ENCODE measurements around the gene NDUFS2.

The NDUFS2 gene

GRCh38 chr1:161172349-161172748 lies 29.8 kb upstream of the NDUFS2 start:
- DNase-seq (ENCODE audit: low read depth in 3 of 3) = no peak

GRCh38 chr1:161172776-161173376 lies 29.3 kb upstream of the NDUFS2 start:
- no peak for DNase-seq (ENCODE audit: low read depth in 3 of 3)

GRCh38 chr1:161173711-161174110 lies 28.5 kb upstream of the NDUFS2 start:
- no peak for DNase-seq (ENCODE audit: low read depth in 3 of 3)

GRCh38 chr1:161174911-161175310 lies 27.3 kb upstream of the NDUFS2 start:
- DNase-seq (ENCODE audit: low read depth in 3 of 3) = no peak

- no peak for DNase-seq (ENCODE audit: low read depth in 3 of 3)
These were observed 26.3 kb upstream of the NDUFS2 start for GRCh38 chr1:161175771-161176453.

GRCh38 chr1:161176468-161177111 lies 25.6 kb upstream of the NDUFS2 start:
- no peak for DNase-seq (ENCODE audit: low read depth in 3 of 3)

- peak; percentile 92 to 99 (median 94) for DNase-seq (ENCODE audit: low read depth in 3 of 3)
These were observed 24.8 kb upstream of the NDUFS2 start, which contains the start of gene B4GALT3 for GRCh38 chr1:161177112-161177935. TSS of gene B4GALT3 (minus strand) at chr1:161177507. CDS start at chr1:161176060, 1,447 bp downstream.

GRCh38 chr1:161177936-161178244 lies 24.3 kb upstream of the NDUFS2 start:
- DNase-seq (ENCODE audit: low read depth in 3 of 3) = no peak

- no peak for DNase-seq (ENCODE audit: low read depth in 3 of 3)
These were observed 22.5 kb upstream of the NDUFS2 start for GRCh38 chr1:161179698-161180097.

GRCh38 chr1:161180639-161181038 lies 21.5 kb upstream of the NDUFS2 start:
- no peak for DNase-seq (ENCODE audit: low read depth in 3 of 3)

- DNase-seq (ENCODE audit: low read depth in 3 of 3) = peak in 2 of 3 experiments; percentile 18 to 42
These were observed 20.0 kb upstream of the NDUFS2 start for GRCh38 chr1:161182214-161182613.

- peak in 1 of 3 experiments; percentile 62 for DNase-seq (ENCODE audit: low read depth in 3 of 3)
These were observed 16.9 kb upstream of the NDUFS2 start for GRCh38 chr1:161185282-161185682.

GRCh38 chr1:161185732-161186311 lies 16.3 kb upstream of the NDUFS2 start:
- no peak for DNase-seq (ENCODE audit: low read depth in 3 of 3)

- DNase-seq (ENCODE audit: low read depth in 3 of 3) = no peak
These were observed 14.9 kb upstream of the NDUFS2 start for GRCh38 chr1:161187311-161187710.

- no peak for DNase-seq (ENCODE audit: low read depth in 3 of 3)
These were observed 13.8 kb upstream of the NDUFS2 start for GRCh38 chr1:161188381-161188780.

- no peak for DNase-seq (ENCODE audit: low read depth in 3 of 3)
These were observed 13.1 kb upstream of the NDUFS2 start for GRCh38 chr1:161189036-161189435.

- no peak for DNase-seq (ENCODE audit: low read depth in 3 of 3)
These were observed 11.1 kb upstream of the NDUFS2 start for GRCh38 chr1:161190962-161191521.

GRCh38 chr1:161191971-161192370 lies 10.2 kb upstream of the NDUFS2 start:
- no peak for DNase-seq (ENCODE audit: low read depth in 3 of 3)

GRCh38 chr1:161192476-161193465 lies 9.4 kb upstream of the NDUFS2 start:
- peak; percentile 28 to 51 (median 39) for DNase-seq (ENCODE audit: low read depth in 3 of 3)

GRCh38 chr1:161193561-161194235 lies 8.5 kb upstream of the NDUFS2 start:
- DNase-seq (ENCODE audit: low read depth in 3 of 3) = no peak
